HepG2 (cell line): ENCODE data around the gene NUDT19. TPM values are rescaled to one million over a fixed set of nuclear protein-coding genes. Genes with fewer than 3 reads are reported as not detected.

Source experiments
- ATAC-seq: fragments of 200-7000 bp; cut with Tn5 transposase; 3 replicates; pipeline ENCODE4 v1.9.1; 2020; ENCODE audit warnings: mild to moderate bottlenecking, moderate library complexity
- BruUV-seq: library from RNA; stranded (reverse); fragments of 400-500 nt; replicated peaks from 2 replicates; lab custom pipeline; 2021; lab: Mats Ljungman, UMichigan
- CTCF ChIA-PET: fragments of 300-600 bp; formaldehyde crosslinking; extraction: SDS; loops from one replicate; lab custom pipeline; 2021; ENCODE audit warnings: low total read pairs, inconsistent platforms, low intra/inter-chr PET ratio; lab: Yijun Ruan, JAX
- POLR2A ChIA-PET: fragments of 350-600 bp; sonication (Branson Sonifier 250); formaldehyde crosslinking; loops from one replicate; lab custom pipeline; 2020; ENCODE audit warnings: antibody characterized with exemption, inconsistent platforms; lab: Yijun Ruan, JAX
- DNase-seq: peaks from one replicate; pipeline ENCODE4 v3.0.0-alpha.2; 2015; ENCODE audit warnings: low spot score
- FAIRE-seq: peaks from 3 replicates; lab custom pipeline; 2011; peaks lifted over from hg19 to GRCh38; lab: Jason Lieb, UNC
- H2AFZ ChIP-seq: one replicate; pipeline ENCODE4 v1.6.1; 2011; ENCODE audit warnings: low read length, inconsistent platforms
- H3K27ac ChIP-seq: fragments of 300-600 bp; 3 replicates; pipeline ENCODE4 v1.8.0; 2011; ENCODE audit warnings: mixed run types, mild to moderate bottlenecking, mixed read lengths, low read length, inconsistent platforms; ENCODE audit not compliant: insufficient read depth; ENCODE audit errors: extremely low read length
- H3K27me3 ChIP-seq, 2 experiments: fragments of 200-600 bp in 1 of 2; 2 replicates in 1 of 2; 3 replicates in 1 of 2; pipeline versions ENCODE4 v1.6.0 to v1.8.0; 2011; ENCODE audit warnings: low read length in 2 of 2, mild to moderate bottlenecking in 2 of 2, moderate library complexity in 2 of 2, inconsistent platforms in 1 of 2; ENCODE audit not compliant: insufficient read depth in 2 of 2, control insufficient read depth in 1 of 2
- H3K36me3 ChIP-seq, 2 experiments: fragments of 200-600 bp in 1 of 2; replicated peaks in 1 of 2; 2 replicates in 1 of 2; 3 replicates in 1 of 2; pipeline versions ENCODE4 v1.5.1 to v1.8.0; 2011; ENCODE audit warnings: low read length in 2 of 2, inconsistent platforms in 1 of 2; ENCODE audit not compliant: insufficient read depth in 2 of 2, control insufficient read depth in 1 of 2
- H3K4me1 ChIP-seq: 2 replicates; pipeline ENCODE4 v1.5.1; 2012; ENCODE audit warnings: low read length, inconsistent platforms; ENCODE audit not compliant: insufficient read depth
- H3K4me2 ChIP-seq: 2 replicates; pipeline ENCODE4 v1.6.0; 2011; ENCODE audit warnings: low read depth, low read length, inconsistent platforms
- H3K4me3 ChIP-seq, 3 experiments: fragments of 200-600 bp in 1 of 3; sonication (generic), shearing (Covaris generic) in 1 of 3; replicated peaks in 1 of 3; 2 replicates each; pipeline ENCODE4 v1.5.1; 2011 to 2016; ENCODE audit warnings: low read length in 3 of 3, inconsistent platforms in 2 of 3, low read depth in 2 of 3, mild to moderate bottlenecking in 2 of 3, control low read depth in 1 of 3, mixed read lengths in 1 of 3; ENCODE audit not compliant: insufficient read depth in 1 of 3
- H3K79me2 ChIP-seq: one replicate; pipeline ENCODE4 v1.6.1; 2011; ENCODE audit warnings: low read length, inconsistent platforms; ENCODE audit not compliant: insufficient read depth
- H3K9ac ChIP-seq: 2 replicates; pipeline ENCODE4 v1.6.0; 2011; ENCODE audit warnings: mild to moderate bottlenecking, low read depth, low read length, inconsistent platforms; ENCODE audit not compliant: insufficient read depth
- H3K9me3 ChIP-seq: 2 replicates; pipeline ENCODE4 v1.5.1; 2012; ENCODE audit warnings: mild to moderate bottlenecking, low read length
- H4K20me1 ChIP-seq: 2 replicates; pipeline ENCODE4 v1.6.0; 2011; ENCODE audit warnings: inconsistent platforms, mild to moderate bottlenecking, low read length, moderate library complexity; ENCODE audit not compliant: insufficient read depth
- DNMT3B ChIP-seq: conservative IDR thresholded peaks from 2 replicates; pipeline ENCODE4 v1.6.1; 2016; ENCODE audit warnings: missing biosample characterization, control low read depth
- HIVEP1 ChIP-seq: sonication (generic); formaldehyde crosslinking; IDR thresholded peaks from 2 replicates; pipeline ENCODE4 v1.4.0; 2020; ENCODE audit warnings: mild to moderate bottlenecking, missing genetic modification reagents
- HMGXB3 ChIP-seq: sonication (generic); formaldehyde crosslinking; IDR thresholded peaks from 2 replicates; pipeline ENCODE4 v1.4.0; 2020; ENCODE audit warnings: missing genetic modification reagents, borderline replicate concordance
- ZFP41 ChIP-seq: sonication (generic); formaldehyde crosslinking; IDR thresholded peaks from 2 replicates; pipeline ENCODE4 v1.4.0; 2020; ENCODE audit warnings: mild to moderate bottlenecking, missing genetic modification reagents, borderline replicate concordance
- ZFX ChIP-seq: sonication (generic); formaldehyde crosslinking; IDR thresholded peaks from 2 replicates; pipeline ENCODE4 v1.4.0; 2020; ENCODE audit warnings: mild to moderate bottlenecking, low read depth, missing genetic modification reagents, moderate library complexity
- ZNF33B ChIP-seq: sonication (generic); formaldehyde crosslinking; IDR thresholded peaks from 2 replicates; pipeline ENCODE4 v1.5.1; 2020; ENCODE audit warnings: mild to moderate bottlenecking, missing genetic modification reagents
- ZNF781 ChIP-seq: sonication (generic); formaldehyde crosslinking; IDR thresholded peaks from 2 replicates; pipeline ENCODE4 v1.5.1; 2020; ENCODE audit warnings: borderline replicate concordance, mild to moderate bottlenecking, missing genetic modification reagents; ENCODE audit errors: not compliant biosample characterization
- WGBS: methylation state at CpG from one replicate; pipeline ENCODE4 v1.1.6; 2017; ENCODE audit warnings: low lambda C conversion rate; 5-methylcytosine and 5-hydroxymethylcytosine counted together
- in situ Hi-C: cut with HindIII; loops from 2 replicates; pipeline ENCODE4 v1.10.0; 2017; ENCODE audit warnings: low pct_unique_long_range_greater_than_20kb; ENCODE audit not compliant: extremely low pct_ligation_motif_present
- intact Hi-C: fragments of 100-400 bp; cut with micrococcal nuclease; formaldehyde crosslinking; loops from one replicate; pipeline ENCODE4 v1.10.0; 2022; ENCODE audit not compliant: unreplicated experiment
- polyA plus RNA-seq, 8 experiments: library from polyadenylated mRNA; depleted of rRNA in 3 of 8; stranded (reverse) in 7 of 8; unstranded in 1 of 8; fragments of >200 nt; fragmentation: Illumina TruSeq in 4 of 8; extraction: Trizol in 4 of 8; gene quantifications; 2 replicates each; pipeline versions ENCODE4 v1.2.1 to v1.2.3, GENCODE V29; 2011 to 2016; ENCODE audit warnings: low read depth in 4 of 8, missing spikeins in 1 of 8, mixed read lengths in 1 of 8; ENCODE audit not compliant: insufficient read depth in 1 of 8
- total RNA-seq, 5 experiments: library from RNA; depleted of rRNA; stranded (reverse); fragments of >200 nt; fragmentation: Illumina TruSeq; extraction: Trizol; gene quantifications; 2 replicates each; pipeline ENCODE4 v1.2.3, GENCODE V29; 2016; ENCODE audit warnings: low read depth in 1 of 5
- TF ChIP-seq, protein P1 (sequence below): sonication (generic); formaldehyde crosslinking; IDR thresholded peaks from 2 replicates; pipeline ENCODE4 v1.8.0; 2022; ENCODE audit warnings: missing genetic modification reagents, mild to moderate bottlenecking, moderate library complexity, borderline replicate concordance
- TF ChIP-seq, protein P2 (sequence below): sonication (generic); formaldehyde crosslinking; IDR thresholded peaks from 2 replicates; pipeline ENCODE4 v1.5.0; 2020; ENCODE audit warnings: missing genetic modification reagents
- TF ChIP-seq, protein P3 (sequence below): sonication (generic); formaldehyde crosslinking; IDR thresholded peaks from 2 replicates; pipeline ENCODE4 v1.5.1; 2020; ENCODE audit warnings: mild to moderate bottlenecking, missing genetic modification reagents, borderline replicate concordance

Gene NUDT19
- total and polyA plus RNA-seq, 2 of the 13 experiments (the other 11 are each of a cell fraction or from before 2014, with no cell fraction given), result 3.1 to 3.6 TPM

GRCh38 chr19:32671883-32672593 is 19.6 kb upstream of the NUDT19 start:
- Histone ChIP-seq H3K27ac (no peak overlapping the region), H3K9ac (no peak overlapping the region), H3K4me2 (no peak overlapping the region), H3K27me3 (peaks cover under 1 to 11% of the 10 kb centered on the region in 2 experiments; a peak in 4 of 5 replicates), H2AFZ (no peak overlapping the region)
- WGBS, result 87% methylated on average over 12 of the region's 14 CpGs
- intact Hi-C loops (no loop called here), in situ Hi-C loops (no loop called here)
- BruUV-seq, result no TSS peak
- no peak for DNase-seq
- no peak for FAIRE-seq
- no peak for ATAC-seq
- POLR2A ChIA-PET, result no interaction called here
- TF ChIP-seq ZFX (CRISPR knock-in tag), result no peak
- TF ChIP-seq DNMT3B, result no peak
- TF ChIP-seq ZNF33B (CRISPR knock-in tag), result no peak
- no peak for TF ChIP-seq ZNF781
- TF ChIP-seq, protein P1, sequence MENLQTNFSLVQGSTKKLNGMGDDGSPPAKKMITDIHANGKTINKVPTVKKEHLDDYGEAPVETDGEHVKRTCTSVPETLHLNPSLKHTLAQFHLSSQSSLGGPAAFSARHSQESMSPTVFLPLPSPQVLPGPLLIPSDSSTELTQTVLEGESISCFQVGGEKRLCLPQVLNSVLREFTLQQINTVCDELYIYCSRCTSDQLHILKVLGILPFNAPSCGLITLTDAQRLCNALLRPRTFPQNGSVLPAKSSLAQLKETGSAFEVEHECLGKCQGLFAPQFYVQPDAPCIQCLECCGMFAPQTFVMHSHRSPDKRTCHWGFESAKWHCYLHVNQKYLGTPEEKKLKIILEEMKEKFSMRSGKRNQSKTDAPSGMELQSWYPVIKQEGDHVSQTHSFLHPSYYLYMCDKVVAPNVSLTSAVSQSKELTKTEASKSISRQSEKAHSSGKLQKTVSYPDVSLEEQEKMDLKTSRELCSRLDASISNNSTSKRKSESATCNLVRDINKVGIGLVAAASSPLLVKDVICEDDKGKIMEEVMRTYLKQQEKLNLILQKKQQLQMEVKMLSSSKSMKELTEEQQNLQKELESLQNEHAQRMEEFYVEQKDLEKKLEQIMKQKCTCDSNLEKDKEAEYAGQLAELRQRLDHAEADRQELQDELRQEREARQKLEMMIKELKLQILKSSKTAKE, result no peak
- TF ChIP-seq, protein P2, sequence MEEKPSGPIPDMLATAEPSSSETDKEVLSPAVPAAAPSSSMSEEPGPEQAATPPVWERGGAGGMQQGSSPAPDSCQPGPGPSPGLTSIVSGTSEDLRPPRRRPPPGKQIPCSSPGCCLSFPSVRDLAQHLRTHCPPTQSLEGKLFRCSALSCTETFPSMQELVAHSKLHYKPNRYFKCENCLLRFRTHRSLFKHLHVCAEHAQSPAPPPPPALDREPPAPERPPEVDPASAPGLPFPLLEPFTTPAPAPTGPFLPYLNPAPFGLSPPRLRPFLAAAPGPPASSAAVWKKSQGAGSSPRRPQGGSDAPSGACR, result no peak
- no peak for TF ChIP-seq HIVEP1 (CRISPR knock-in tag)
- TF ChIP-seq, protein P3, sequence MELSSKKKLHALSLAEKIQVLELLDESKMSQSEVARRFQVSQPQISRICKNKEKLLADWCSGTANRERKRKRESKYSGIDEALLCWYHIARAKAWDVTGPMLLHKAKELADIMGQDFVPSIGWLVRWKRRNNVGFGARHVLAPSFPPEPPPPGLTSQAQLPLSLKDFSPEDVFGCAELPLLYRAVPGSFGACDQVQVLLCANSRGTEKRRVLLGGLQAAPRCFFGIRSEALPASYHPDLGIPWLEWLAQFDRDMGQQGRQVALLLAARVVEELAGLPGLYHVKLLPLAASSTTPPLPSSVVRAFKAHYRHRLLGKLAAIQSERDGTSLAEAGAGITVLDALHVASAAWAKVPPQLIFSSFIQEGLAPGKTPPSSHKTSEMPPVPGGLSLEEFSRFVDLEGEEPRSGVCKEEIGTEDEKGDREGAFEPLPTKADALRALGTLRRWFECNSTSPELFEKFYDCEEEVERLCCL, result no peak
- no peak for TF ChIP-seq HMGXB3 (CRISPR knock-in tag)
- TF ChIP-seq ZFP41 (CRISPR knock-in tag), result no peak
- TF ChIP-seq, all 625 proteins: peak for 0
- Histone ChIP-seq H3K79me2 (peaks cover 47% of the 10 kb centered on the region), H3K4me3 (no peak overlapping the region), H3K4me1 (peaks cover 62% of the 10 kb centered on the region), H3K9me3 (no peaks in the 10 kb centered on the region), H4K20me1 (peaks cover 29% of the 10 kb centered on the region), H3K36me3 (peaks cover under 1 to 1% of the 10 kb centered on the region in 2 experiments; a peak in 3 of 5 replicates)
- CTCF ChIA-PET, result no interaction called here
